ENCODE data around the gene ZEB2.

DNA sequence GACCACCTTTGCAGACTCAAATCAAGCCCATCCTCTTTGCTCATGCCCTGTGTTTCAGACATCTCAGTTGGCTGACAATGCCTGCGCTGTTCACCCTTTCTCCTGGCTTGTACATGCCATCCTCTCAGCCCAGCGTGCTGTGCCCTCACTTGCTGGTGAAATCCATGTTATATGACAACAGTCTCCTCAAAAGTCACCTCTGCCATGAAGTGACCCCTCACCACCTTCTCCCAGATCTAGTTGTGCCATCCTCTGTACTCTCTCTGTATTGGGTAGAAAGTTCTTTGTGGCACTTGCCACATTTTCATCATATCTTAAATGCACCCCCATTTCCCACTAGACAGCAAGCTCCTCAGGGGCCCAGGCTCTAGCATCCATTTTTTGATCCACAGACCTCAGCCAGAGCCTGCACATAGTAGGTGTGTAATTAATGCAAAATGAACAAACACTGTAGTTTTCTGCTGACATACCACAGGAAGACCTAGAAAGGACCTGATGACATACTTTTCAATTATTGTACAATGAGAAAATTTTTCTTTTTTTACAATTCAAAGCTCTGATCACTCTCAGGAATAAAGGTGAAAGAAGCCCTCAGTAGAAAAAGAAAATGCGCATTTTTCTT, 22.8 kb downstream of the ZEB2 start:
- TF ChIP-seq, protein P1, sequence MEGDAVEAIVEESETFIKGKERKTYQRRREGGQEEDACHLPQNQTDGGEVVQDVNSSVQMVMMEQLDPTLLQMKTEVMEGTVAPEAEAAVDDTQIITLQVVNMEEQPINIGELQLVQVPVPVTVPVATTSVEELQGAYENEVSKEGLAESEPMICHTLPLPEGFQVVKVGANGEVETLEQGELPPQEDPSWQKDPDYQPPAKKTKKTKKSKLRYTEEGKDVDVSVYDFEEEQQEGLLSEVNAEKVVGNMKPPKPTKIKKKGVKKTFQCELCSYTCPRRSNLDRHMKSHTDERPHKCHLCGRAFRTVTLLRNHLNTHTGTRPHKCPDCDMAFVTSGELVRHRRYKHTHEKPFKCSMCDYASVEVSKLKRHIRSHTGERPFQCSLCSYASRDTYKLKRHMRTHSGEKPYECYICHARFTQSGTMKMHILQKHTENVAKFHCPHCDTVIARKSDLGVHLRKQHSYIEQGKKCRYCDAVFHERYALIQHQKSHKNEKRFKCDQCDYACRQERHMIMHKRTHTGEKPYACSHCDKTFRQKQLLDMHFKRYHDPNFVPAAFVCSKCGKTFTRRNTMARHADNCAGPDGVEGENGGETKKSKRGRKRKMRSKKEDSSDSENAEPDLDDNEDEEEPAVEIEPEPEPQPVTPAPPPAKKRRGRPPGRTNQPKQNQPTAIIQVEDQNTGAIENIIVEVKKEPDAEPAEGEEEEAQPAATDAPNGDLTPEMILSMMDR (conservative IDR thresholded peaks at IDR 0.05; ENCODE audit: low read length): no peak
- TF ChIP-seq EZH2phosphoT487 (IDR thresholded peaks at IDR 0.05; ENCODE audit: borderline replicate concordance): no peak

All from Loucy (cell line).